IMR-90 (cell line): ENCODE measurements around the gene CRTAC1. TPM values are rescaled to one million over a fixed set of nuclear protein-coding genes. Genes with fewer than 3 reads are reported as not detected.

Source experiments
- ATAC-seq: fragments of 200-7000 bp; cut with Tn5 transposase; 2 replicates; pipeline ENCODE4 v1.9.1; 2020; ENCODE audit warnings: low read depth, mild to moderate bottlenecking, moderate library complexity
- BruUV-seq: library from RNA; stranded (reverse); fragments of 400-500 nt; replicated peaks from 2 replicates; lab custom pipeline; 2021; lab: Mats Ljungman, UMichigan
- CTCF ChIA-PET: fragments of 300-600 bp; formaldehyde crosslinking; extraction: SDS; loops from one replicate; lab custom pipeline; 2021; ENCODE audit warnings: antibody characterized with exemption; lab: Yijun Ruan, JAX
- POLR2A ChIA-PET: fragments of 300-600 bp; sonication (Branson Sonifier 250); formaldehyde crosslinking; loops from one replicate; lab custom pipeline; 2022; ENCODE audit warnings: antibody characterized with exemption; ENCODE audit not compliant: unreplicated experiment; lab: Charles Lee
- DNase-seq: peaks from one replicate; pipeline ENCODE4 v3.0.0; 2013
- H2AFZ ChIP-seq: replicated peaks from 2 replicates; pipeline ENCODE3; 2013; ENCODE audit warnings: low read length, mild to moderate bottlenecking; ENCODE audit not compliant: poor library complexity
- H2AK5ac ChIP-seq: 2 replicates; pipeline ENCODE4 v1.6.1; 2013; ENCODE audit warnings: low read depth, low read length, inconsistent platforms
- H2AK9ac ChIP-seq: replicated peaks from 2 replicates; pipeline ENCODE3; 2013; ENCODE audit warnings: mild to moderate bottlenecking, low read depth, low read length, moderate library complexity; ENCODE audit not compliant: poor library complexity
- H2BK120ac ChIP-seq: 2 replicates; pipeline ENCODE4 v1.6.1; 2013; ENCODE audit warnings: low read depth, low read length, inconsistent platforms
- H2BK15ac ChIP-seq: 3 replicates; pipeline ENCODE4 v1.6.1; 2013; ENCODE audit warnings: low read depth, low read length, inconsistent platforms
- H2BK20ac ChIP-seq: 2 replicates; pipeline ENCODE4 v1.6.1; 2013; ENCODE audit warnings: low read depth, mild to moderate bottlenecking, inconsistent platforms, low read length, moderate library complexity
- H2BK5ac ChIP-seq: 2 replicates; pipeline ENCODE4 v1.6.1; 2013; ENCODE audit warnings: mild to moderate bottlenecking, low read depth, low read length, inconsistent platforms; ENCODE audit not compliant: poor library complexity, severe bottlenecking
- H3K14ac ChIP-seq: replicated peaks from 2 replicates; pipeline ENCODE4 v1.6.1; 2013; ENCODE audit warnings: low read depth, low read length, inconsistent platforms
- H3K18ac ChIP-seq: 2 replicates; pipeline ENCODE4 v1.6.1; 2013; ENCODE audit warnings: low read depth, low read length, control low read depth
- H3K23ac ChIP-seq: 2 replicates; pipeline ENCODE4 v1.6.1; 2013; ENCODE audit warnings: low read depth, low read length, inconsistent platforms
- H3K27ac ChIP-seq: 2 replicates; pipeline ENCODE4 v1.5.1; 2013; ENCODE audit warnings: mild to moderate bottlenecking, control low read depth, low read length; ENCODE audit not compliant: insufficient read depth
- H3K27me3 ChIP-seq: 2 replicates; pipeline ENCODE4 v1.6.1; 2013; ENCODE audit warnings: low read length; ENCODE audit not compliant: control insufficient read depth, insufficient read depth
- H3K36me3 ChIP-seq: 2 replicates; pipeline ENCODE4 v1.6.1; 2013; ENCODE audit warnings: low read length, mixed read lengths; ENCODE audit not compliant: control insufficient read depth, insufficient read depth
- H3K4ac ChIP-seq: 2 replicates; pipeline ENCODE4 v1.6.1; 2013; ENCODE audit warnings: low read depth, low read length, inconsistent platforms
- H3K4me1 ChIP-seq: 2 replicates; pipeline ENCODE4 v1.6.1; 2013; ENCODE audit warnings: low read length, mixed read lengths; ENCODE audit not compliant: control insufficient read depth, insufficient read depth
- H3K4me2 ChIP-seq: 2 replicates; pipeline ENCODE4 v1.6.1; 2013; ENCODE audit warnings: low read depth, mild to moderate bottlenecking, control low read depth, low read length, moderate library complexity
- H3K4me3 ChIP-seq: 2 replicates; pipeline ENCODE4 v1.5.1; 2013; ENCODE audit warnings: low read depth, mild to moderate bottlenecking, control low read depth, low read length, moderate library complexity; ENCODE audit not compliant: insufficient read depth
- H3K56ac ChIP-seq: 2 replicates; pipeline ENCODE4 v1.6.1; 2013; ENCODE audit warnings: low read length, inconsistent platforms; ENCODE audit not compliant: insufficient read depth; ENCODE audit errors: extremely low read depth
- H3K79me1 ChIP-seq, 2 experiments: 2 replicates each; pipeline ENCODE4 v1.6.1; 2013; ENCODE audit warnings: low read length in 2 of 2, inconsistent platforms in 1 of 2, low read depth in 1 of 2
- H3K9ac ChIP-seq: 2 replicates; pipeline ENCODE4 v1.6.1; 2013; ENCODE audit warnings: low read depth, low read length, control low read depth
- H3K9me1 ChIP-seq: 2 replicates; pipeline ENCODE4 v1.6.1; 2013; ENCODE audit warnings: low read length, inconsistent platforms; ENCODE audit not compliant: insufficient read depth
- H3K9me3 ChIP-seq: 2 replicates; pipeline ENCODE4 v1.6.1; 2013; ENCODE audit warnings: low read length; ENCODE audit not compliant: control insufficient read depth, insufficient read depth
- H4K20me1 ChIP-seq: 2 replicates; pipeline ENCODE4 v1.6.1; 2013; ENCODE audit warnings: low read length, inconsistent platforms; ENCODE audit not compliant: insufficient read depth
- H4K5ac ChIP-seq: 2 replicates; pipeline ENCODE4 v1.6.1; 2013; ENCODE audit warnings: mild to moderate bottlenecking, low read depth, low read length, control low read depth
- H4K8ac ChIP-seq, 2 experiments: 2 replicates each; pipeline ENCODE4 v1.6.1; 2013; ENCODE audit warnings: low read depth in 2 of 2, low read length in 2 of 2, control low read depth in 1 of 2, inconsistent platforms in 1 of 2
- H4K91ac ChIP-seq: 2 replicates; pipeline ENCODE4 v1.6.1; 2013; ENCODE audit warnings: low read depth, low read length, inconsistent platforms; ENCODE audit not compliant: insufficient read depth
- BHLHE40 ChIP-seq: fragments of 150-350 bp; IDR thresholded peaks from 2 replicates; pipeline ENCODE4 v1.6.1; 2016; ENCODE audit warnings: mild to moderate bottlenecking, low read depth, low read length
- CEBPB ChIP-seq: IDR thresholded peaks from 2 replicates; pipeline ENCODE4 v1.6.1; 2012; ENCODE audit warnings: low read depth, low read length, improper control_type of control experiment
- CHD1 ChIP-seq: IDR thresholded peaks from 2 replicates; pipeline ENCODE4 v1.6.1; 2012; ENCODE audit warnings: low read depth, low read length, improper control_type of control experiment
- CTCF ChIP-seq: conservative IDR thresholded peaks from 2 replicates; pipeline ENCODE4 v1.5.1; 2012; ENCODE audit warnings: mild to moderate bottlenecking, low read depth, low read length, improper control_type of control experiment
- FOS ChIP-seq: fragments of 150-350 bp; IDR thresholded peaks from 2 replicates; pipeline ENCODE4 v1.6.1; 2016; ENCODE audit warnings: low read depth, low read length
- MAFK ChIP-seq: IDR thresholded peaks from 2 replicates; pipeline ENCODE4 v1.6.1; 2012; ENCODE audit warnings: low read depth, low read length, improper control_type of control experiment
- MAZ ChIP-seq: IDR thresholded peaks from 2 replicates; pipeline ENCODE4 v1.6.1; 2012; ENCODE audit warnings: low read depth, mild to moderate bottlenecking, low read length, improper control_type of control experiment, moderate library complexity, borderline replicate concordance
- MXI1 ChIP-seq: IDR thresholded peaks from 2 replicates; pipeline ENCODE4 v1.6.1; 2012; ENCODE audit warnings: low read depth, mild to moderate bottlenecking, low read length, moderate library complexity, borderline replicate concordance
- NFE2L2 ChIP-seq: fragments of 150-350 bp; IDR thresholded peaks from 2 replicates; pipeline ENCODE4 v1.6.1; 2016; ENCODE audit warnings: low read depth, mild to moderate bottlenecking, low read length
- POLR2A ChIP-seq: IDR thresholded peaks from 2 replicates; pipeline ENCODE4 v1.6.1; 2012; ENCODE audit warnings: mild to moderate bottlenecking, low read depth, low read length
- RAD21 ChIP-seq: IDR thresholded peaks from 2 replicates; pipeline ENCODE4 v1.6.1; 2012; ENCODE audit warnings: low read length, improper control_type of control experiment
- RCOR1 ChIP-seq: IDR thresholded peaks from 2 replicates; pipeline ENCODE4 v1.6.1; 2012; ENCODE audit warnings: mild to moderate bottlenecking, low read length, improper control_type of control experiment; ENCODE audit not compliant: insufficient replicate concordance
- RFX5 ChIP-seq: IDR thresholded peaks from 2 replicates; pipeline ENCODE4 v1.8.0; 2012; ENCODE audit warnings: low read depth, mild to moderate bottlenecking, low read length, moderate library complexity
- SMC3 ChIP-seq: fragments of 150-350 bp; IDR thresholded peaks from 2 replicates; pipeline ENCODE4 v1.6.1; 2016; ENCODE audit warnings: low read depth, mild to moderate bottlenecking, antibody characterized with exemption, low read length, moderate library complexity
- WGBS, 2 experiments: methylation state at CpG; one replicate each; pipeline versions ENCODE4 v1.1.5 to v1.1.7; 2013; ENCODE audit warnings: missing lambda C conversion rate in 2 of 2; ENCODE audit not compliant: insufficient read length in 1 of 2; ENCODE audit errors: extremely low coverage in 2 of 2; 5-methylcytosine and 5-hydroxymethylcytosine counted together
- dilution Hi-C: fragments of 300-500 bp; cut with HindIII; formaldehyde crosslinking; loops from one replicate; pipeline ENCODE4 v1.14.3; 2018; ENCODE audit warnings: low sequenced_read_pairs; ENCODE audit not compliant: unreplicated experiment
- in situ Hi-C: fragments of 300-500 bp; cut with MboI; formaldehyde crosslinking; loops from 3 replicates; pipeline ENCODE4 v1.14.3; 2019; ENCODE audit warnings: low sequenced_read_pairs, inconsistent platforms, mixed read lengths
- intact Hi-C: fragments of 100-400 bp; cut with micrococcal nuclease; formaldehyde crosslinking; loops from 2 replicates; pipeline ENCODE4 v1.10.0; 2022
- polyA plus RNA-seq, 3 experiments: library from polyadenylated mRNA; depleted of rRNA; stranded (reverse); fragments of >200 nt; gene quantifications; 2 replicates each; pipeline ENCODE4 v1.2.3, GENCODE V29; 2012; ENCODE audit warnings: low replicate concordance in 1 of 3
- total RNA-seq: library from RNA; depleted of rRNA; stranded (reverse); fragments of >200 nt; gene quantifications from 2 replicates; pipeline ENCODE4 v1.2.3, GENCODE V29; 2012
- TF ChIP-seq, protein P1 (sequence below): fragments of 150-350 bp; IDR thresholded peaks from 2 replicates; pipeline ENCODE4 v1.6.1; 2016; ENCODE audit warnings: low read depth, mild to moderate bottlenecking, low read length, moderate library complexity, borderline replicate concordance
- TF ChIP-seq, protein P2 (sequence below): fragments of 150-350 bp; IDR thresholded peaks from 2 replicates; pipeline ENCODE4 v1.6.1; 2017; ENCODE audit warnings: mild to moderate bottlenecking, antibody characterized with exemption, low read length, low read depth

Gene CRTAC1
- total and polyA plus RNA-seq, 2 of the 4 experiments (the other 2 are of a cell fraction): not detected

GRCh38 chr10:97852840-97853405, 177.5 kb downstream of the CRTAC1 start:
- Histone ChIP-seq H2BK20ac (no peak overlapping the region), H4K20me1 (no peaks in the 10 kb centered on the region; the same call in 1 of the 2 replicates), H3K79me1 (no peaks in the 10 kb centered on the region), H4K8ac (no peak overlapping the region), H3K23ac (no peak overlapping the region), H4K5ac (no peak overlapping the region), H2AFZ (no peak overlapping the region), H2BK15ac (no peak overlapping the region), H4K91ac (no peak overlapping the region), H3K14ac (no peak overlapping the region), H3K4ac (no peak overlapping the region), H3K4me2 (no peak overlapping the region), H3K9ac (no peak overlapping the region), H2BK120ac (no peak overlapping the region), H3K9me1 (no peaks in the 10 kb centered on the region), H3K27me3 (peaks cover 36% of the 10 kb centered on the region), H2AK9ac (no peak overlapping the region), H3K56ac (no peak overlapping the region), H2AK5ac (no peak overlapping the region), H3K4me1 (no peaks in the 10 kb centered on the region), H3K18ac (no peak overlapping the region), H3K9me3 (no peaks in the 10 kb centered on the region), H3K4me3 (no peak overlapping the region), H3K27ac (no peak overlapping the region), H2BK5ac (no peak overlapping the region), H3K36me3 (no peaks in the 10 kb centered on the region)
- intact Hi-C loops (no loop called here), dilution Hi-C loops (no loop called here), in situ Hi-C loops (no loop called here)
- 17% methylated on average over 1 of the region's 4 CpGs; no CpG with 5 or more reads in 1 of the 2 experiments for WGBS, 2 experiments
- TF ChIP-seq CHD1 (no peak), MAZ (no peak), RCOR1 (no peak), RFX5 (no peak), MAFK (no peak), FOS (no peak), CTCF (no peak), POLR2A (no peak), RAD21 (no peak), NFE2L2 (no peak), CEBPB (no peak), SMC3 (no peak), BHLHE40 (no peak), MXI1 (no peak)
- TF ChIP-seq, protein P1, sequence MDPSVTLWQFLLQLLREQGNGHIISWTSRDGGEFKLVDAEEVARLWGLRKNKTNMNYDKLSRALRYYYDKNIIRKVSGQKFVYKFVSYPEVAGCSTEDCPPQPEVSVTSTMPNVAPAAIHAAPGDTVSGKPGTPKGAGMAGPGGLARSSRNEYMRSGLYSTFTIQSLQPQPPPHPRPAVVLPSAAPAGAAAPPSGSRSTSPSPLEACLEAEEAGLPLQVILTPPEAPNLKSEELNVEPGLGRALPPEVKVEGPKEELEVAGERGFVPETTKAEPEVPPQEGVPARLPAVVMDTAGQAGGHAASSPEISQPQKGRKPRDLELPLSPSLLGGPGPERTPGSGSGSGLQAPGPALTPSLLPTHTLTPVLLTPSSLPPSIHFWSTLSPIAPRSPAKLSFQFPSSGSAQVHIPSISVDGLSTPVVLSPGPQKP: no peak
- TF ChIP-seq, protein P2, sequence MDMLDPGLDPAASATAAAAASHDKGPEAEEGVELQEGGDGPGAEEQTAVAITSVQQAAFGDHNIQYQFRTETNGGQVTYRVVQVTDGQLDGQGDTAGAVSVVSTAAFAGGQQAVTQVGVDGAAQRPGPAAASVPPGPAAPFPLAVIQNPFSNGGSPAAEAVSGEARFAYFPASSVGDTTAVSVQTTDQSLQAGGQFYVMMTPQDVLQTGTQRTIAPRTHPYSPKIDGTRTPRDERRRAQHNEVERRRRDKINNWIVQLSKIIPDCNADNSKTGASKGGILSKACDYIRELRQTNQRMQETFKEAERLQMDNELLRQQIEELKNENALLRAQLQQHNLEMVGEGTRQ: no peak
- CTCF ChIA-PET: no interaction called here
- no TSS peak for BruUV-seq
- POLR2A ChIA-PET: no interaction called here
- DNase-seq: no peak
- no peak for ATAC-seq
